ENCODE results near the gene NPR2.

DNA sequence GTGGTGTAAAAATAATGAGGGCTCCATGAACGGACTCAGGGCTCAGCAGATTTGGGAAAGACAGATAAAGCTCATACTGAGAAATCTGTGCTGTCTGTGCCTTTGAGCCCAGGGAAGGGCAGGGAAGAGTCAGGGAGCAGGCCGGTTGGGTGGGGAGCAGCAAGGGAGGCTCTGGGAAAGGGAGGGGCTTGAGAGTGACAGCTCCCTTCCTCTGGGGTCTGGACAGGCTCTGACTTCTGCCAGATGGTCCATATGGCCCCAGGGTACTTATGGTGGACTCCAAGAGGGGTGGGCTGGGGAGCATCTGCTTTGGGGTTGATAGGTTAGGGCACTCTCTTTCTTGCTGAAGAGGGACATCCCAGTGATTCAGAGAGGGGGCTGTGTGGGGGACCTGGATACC, 2.1 kb downstream of the NPR2 start:
- TF ChIP-seq RCOR1 (IDR thresholded peaks at IDR 0.05; ENCODE audit: low read depth, low read length) (no peak), EP300 (IDR thresholded peaks at IDR 0.05) (no peak)

Data from A549 (cell line).